ENCODE data around the gene ACOT6. TPM values are rescaled to one million over a fixed set of nuclear protein-coding genes. Genes with fewer than 3 reads are reported as not detected.
"Not testable (repeated sequence)": the region's sequence is repeated elsewhere in the genome, so short reads cannot be mapped to it uniquely, and the experiment has no call there.

ACOT6 gene
- total and polyA plus RNA-seq, 9 of the 15 experiments (the other 6 are each of a cell fraction or from before 2014, with no cell fraction given), result not detected

DNA sequence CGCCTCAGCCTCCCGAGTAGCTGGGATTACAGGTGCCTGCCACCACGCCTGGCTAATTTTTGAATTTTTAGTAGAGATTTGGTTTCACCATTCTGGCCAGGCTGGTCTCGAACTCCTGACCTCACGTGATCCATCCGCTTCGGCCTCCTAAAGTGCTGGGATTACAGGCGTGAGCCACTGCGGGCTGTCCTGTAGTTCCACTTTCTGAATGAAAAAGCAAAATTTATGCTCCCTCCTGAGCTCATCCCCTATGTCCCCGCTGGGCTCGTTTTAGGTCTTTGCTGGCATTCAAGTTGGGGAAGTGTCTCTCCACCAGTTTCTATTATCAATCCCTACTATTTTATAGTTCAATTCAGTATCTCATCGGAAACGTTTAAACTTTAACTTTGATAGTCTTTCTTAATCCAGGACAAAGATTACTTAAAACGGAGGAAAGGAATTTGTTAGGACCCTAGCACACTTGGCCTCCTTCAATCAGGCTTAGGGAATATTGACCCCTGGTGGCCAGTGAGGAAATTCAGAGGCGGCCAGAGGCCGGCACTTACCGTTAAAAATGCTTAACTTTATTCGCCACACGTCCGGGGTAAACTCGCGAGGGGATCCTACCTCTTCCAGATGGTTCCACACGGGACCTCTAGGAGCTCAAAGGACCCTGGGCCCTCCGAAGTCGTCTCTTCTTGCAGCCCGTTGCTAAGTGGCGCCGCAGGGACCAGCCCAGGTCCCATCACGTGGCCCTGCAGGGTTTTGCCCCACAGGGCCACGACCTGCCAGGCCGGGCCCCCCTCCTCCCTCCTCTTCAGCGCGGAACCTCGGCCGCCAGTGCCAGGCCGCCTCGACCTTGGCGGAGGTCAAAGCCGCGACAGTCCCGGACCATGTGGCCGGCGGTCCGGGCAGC is 21.0 kb downstream of the ACOT6 start (continued):
- TF ChIP-seq, protein P1, sequence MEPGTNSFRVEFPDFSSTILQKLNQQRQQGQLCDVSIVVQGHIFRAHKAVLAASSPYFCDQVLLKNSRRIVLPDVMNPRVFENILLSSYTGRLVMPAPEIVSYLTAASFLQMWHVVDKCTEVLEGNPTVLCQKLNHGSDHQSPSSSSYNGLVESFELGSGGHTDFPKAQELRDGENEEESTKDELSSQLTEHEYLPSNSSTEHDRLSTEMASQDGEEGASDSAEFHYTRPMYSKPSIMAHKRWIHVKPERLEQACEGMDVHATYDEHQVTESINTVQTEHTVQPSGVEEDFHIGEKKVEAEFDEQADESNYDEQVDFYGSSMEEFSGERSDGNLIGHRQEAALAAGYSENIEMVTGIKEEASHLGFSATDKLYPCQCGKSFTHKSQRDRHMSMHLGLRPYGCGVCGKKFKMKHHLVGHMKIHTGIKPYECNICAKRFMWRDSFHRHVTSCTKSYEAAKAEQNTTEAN (CRISPR knock-in tag; IDR thresholded peaks at IDR 0.05), result no peak

DNA sequence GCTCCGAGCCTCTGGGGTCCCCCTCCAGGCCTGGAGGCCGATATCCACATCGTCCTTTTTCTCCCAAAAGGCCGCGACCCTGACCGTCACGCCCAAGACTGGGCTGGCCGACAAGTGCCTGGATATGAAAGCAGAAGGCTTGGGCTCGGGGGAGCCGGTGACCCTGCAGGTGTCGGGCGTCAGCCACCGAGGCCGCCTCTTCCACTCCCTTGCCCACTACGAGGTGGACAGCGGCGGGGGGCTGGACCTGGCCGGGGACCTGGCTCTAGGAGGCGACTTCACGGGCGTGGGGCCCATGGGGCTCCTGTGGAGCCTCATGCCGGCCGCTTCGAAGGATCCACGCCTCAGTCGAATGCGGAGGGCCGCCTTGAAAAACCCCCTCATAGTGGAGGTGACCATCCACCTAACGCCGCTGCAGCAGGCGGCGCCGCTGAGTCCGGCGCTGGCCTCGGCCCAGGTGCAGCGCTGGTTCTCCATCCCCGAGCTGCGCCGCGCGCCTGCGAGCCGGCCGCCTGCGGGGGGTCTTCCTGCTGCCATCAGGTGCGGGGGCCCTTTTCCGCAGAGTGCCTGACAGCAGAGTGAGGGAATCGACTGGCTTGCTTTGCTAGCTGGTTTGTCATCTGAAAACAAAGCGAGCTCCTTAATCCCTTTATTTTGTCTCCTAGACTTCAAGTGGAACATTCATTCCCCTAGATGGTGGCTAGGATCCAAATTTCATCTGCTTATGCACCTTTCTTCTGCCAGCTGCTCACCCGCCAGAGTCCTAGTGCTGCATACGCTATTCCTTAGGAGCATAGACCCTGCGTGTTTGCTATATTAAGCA is 21.9 kb downstream of the ACOT6 start:
- Histone ChIP-seq H3K4me2 (ENCODE audit: insufficient read depth, low read length) (no peak overlapping the region), H3K4me3 (no peak overlapping the region), H3K79me2 (ENCODE audit: control insufficient read depth, insufficient read depth, low read length) (no peaks in the 10 kb centered on the region), H3K9ac (ENCODE audit: insufficient read depth in 1 of 2, low read depth in 2 of 2, low read length in 2 of 2) (no peak overlapping the region), H2AFZ (ENCODE audit: low read depth, low read length) (no peak overlapping the region), H3K27ac (ENCODE audit: extremely low read depth, low read depth, low read length) (no peak overlapping the region), H3K36me3 (ENCODE audit: control insufficient read depth, insufficient read depth, low read length) (no peaks in the 10 kb centered on the region), H3K9me1 (ENCODE audit: control insufficient read depth, insufficient read depth, low read length) (no peaks in the 10 kb centered on the region), H3K9me3 (replicated peaks; ENCODE audit: control insufficient read depth, insufficient read depth, low read depth, low read length) (no peaks in the 10 kb centered on the region), H3K4me1 (replicated peaks in 1 of 2; ENCODE audit: control insufficient read depth in 2 of 2, insufficient read depth in 2 of 2, low read length in 2 of 2) (peaks cover 8 to 9% of the 10 kb centered on the region in 2 experiments; a peak in 4 of 5 replicates), H3K27me3 (ENCODE audit: control insufficient read depth in 2 of 2, insufficient read depth in 2 of 2, low read length in 2 of 2) (no peaks in the 10 kb centered on the region), H4K20me1 (replicated peaks; ENCODE audit: control insufficient read depth, insufficient read depth, low read length) (no peaks in the 10 kb centered on the region)
- TF ChIP-seq FIP1L1 (IDR thresholded peaks at IDR 0.05; ENCODE audit: low read depth, low read length, poor library complexity, severe bottlenecking), result peak; percentile 41
- TF ChIP-seq, protein P2, sequence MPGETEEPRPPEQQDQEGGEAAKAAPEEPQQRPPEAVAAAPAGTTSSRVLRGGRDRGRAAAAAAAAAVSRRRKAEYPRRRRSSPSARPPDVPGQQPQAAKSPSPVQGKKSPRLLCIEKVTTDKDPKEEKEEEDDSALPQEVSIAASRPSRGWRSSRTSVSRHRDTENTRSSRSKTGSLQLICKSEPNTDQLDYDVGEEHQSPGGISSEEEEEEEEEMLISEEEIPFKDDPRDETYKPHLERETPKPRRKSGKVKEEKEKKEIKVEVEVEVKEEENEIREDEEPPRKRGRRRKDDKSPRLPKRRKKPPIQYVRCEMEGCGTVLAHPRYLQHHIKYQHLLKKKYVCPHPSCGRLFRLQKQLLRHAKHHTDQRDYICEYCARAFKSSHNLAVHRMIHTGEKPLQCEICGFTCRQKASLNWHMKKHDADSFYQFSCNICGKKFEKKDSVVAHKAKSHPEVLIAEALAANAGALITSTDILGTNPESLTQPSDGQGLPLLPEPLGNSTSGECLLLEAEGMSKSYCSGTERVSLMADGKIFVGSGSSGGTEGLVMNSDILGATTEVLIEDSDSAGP (CRISPR knock-in tag; IDR thresholded peaks at IDR 0.05), result no peak
- no peak for DNase-seq (ENCODE audit: extremely low read depth in 1 of 4, low spot score in 3 of 4)
- ATAC-seq, result no peak
- in situ Hi-C loops (cut with MboI), result no loop called here
- intact Hi-C loops (cut with micrococcal nuclease), result loop anchor here (5.0 to 10.0 kb wide), 2 partner anchors 137 to 221 kb away; partner anchors contain the start of gene PTGR2
- POLR2A ChIA-PET, result no interaction called here
- CTCF ChIA-PET (ENCODE audit: low intra/inter-chr PET ratio), result interaction anchor here (0.6 to 1.2 kb wide), 2 partner anchors 125 to 162 kb away, joined by 3 to 4 read pairs; no protein-coding TSS in a partner anchor
- FAIRE-seq, result no peak
- WGBS (ENCODE audit: insufficient coverage, low coverage, missing lambda C conversion rate), result 89% methylated on average over 22 of the region's 53 CpGs
- no TSS peak for BruUV-seq (replicated peaks)

DNA sequence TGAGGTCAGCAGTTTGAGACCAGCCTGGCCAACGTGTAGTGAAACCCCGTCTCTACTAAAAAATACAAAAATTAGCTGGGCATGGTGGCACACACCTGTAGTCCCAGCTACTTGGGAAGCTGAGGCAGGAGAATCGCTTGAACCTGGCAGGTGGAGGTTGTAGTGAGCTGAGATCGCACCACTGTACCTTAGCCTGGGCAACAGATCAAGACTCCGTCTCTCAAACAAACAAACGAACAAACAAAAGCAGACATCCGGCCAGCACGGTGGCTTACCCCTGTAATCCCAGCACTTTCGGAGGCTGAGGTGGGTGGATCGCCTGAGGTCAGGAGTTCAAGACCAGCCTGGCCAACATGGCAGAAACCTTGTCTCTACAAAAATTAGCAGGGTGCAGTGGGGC is 24.0 kb downstream of the ACOT6 start:
- intact Hi-C loops (cut with micrococcal nuclease), result loop anchor here (10.0 kb wide), 1 partner anchor 218 kb away; the partner anchor contains the start of gene PTGR2
- not testable (repeated sequence) for BruUV-seq (replicated peaks)

More for the DNA sequence above, 24.0 kb downstream of the ACOT6 start:
- POLR2A ChIA-PET; H4K20me1 ChIP-seq (replicated peaks; ENCODE audit: control insufficient read depth, insufficient read depth, low read length); CTCF ChIA-PET (ENCODE audit: low intra/inter-chr PET ratio); H3K79me2 ChIP-seq (ENCODE audit: control insufficient read depth, insufficient read depth, low read length); H2AFZ ChIP-seq (ENCODE audit: low read depth, low read length); in situ Hi-C loops (cut with MboI); H3K4me2 ChIP-seq (ENCODE audit: insufficient read depth, low read length); DNase-seq (ENCODE audit: extremely low read depth in 1 of 4, low spot score in 3 of 4); H3K36me3 ChIP-seq (ENCODE audit: control insufficient read depth, insufficient read depth, low read length); H3K27ac ChIP-seq (ENCODE audit: extremely low read depth, low read depth, low read length); H3K9me3 ChIP-seq (replicated peaks; ENCODE audit: control insufficient read depth, insufficient read depth, low read depth, low read length); FAIRE-seq; H3K9me1 ChIP-seq (ENCODE audit: control insufficient read depth, insufficient read depth, low read length); H3K4me3 ChIP-seq; H3K27me3 ChIP-seq (ENCODE audit: control insufficient read depth in 2 of 2, insufficient read depth in 2 of 2, low read length in 2 of 2); ATAC-seq; H3K4me1 ChIP-seq (replicated peaks in 1 of 2; ENCODE audit: control insufficient read depth in 2 of 2, insufficient read depth in 2 of 2, low read length in 2 of 2): not testable (repeated sequence)
- WGBS (ENCODE audit: insufficient coverage, low coverage, missing lambda C conversion rate), result 43% methylated on average over 5 of the region's 10 CpGs
- H3K9ac ChIP-seq (ENCODE audit: insufficient read depth in 1 of 2, low read depth in 2 of 2, low read length in 2 of 2), result peak overlapping the region in 1 of 2 experiments; percentile 45; a peak in 1 of 4 replicates
